Subcutaneous adipose tissue (tissue), 4 donors: ENCODE results near the gene ARL6IP5. TPM values are rescaled to one million over a fixed set of nuclear protein-coding genes. Genes with fewer than 3 reads are reported as not detected.

Experiments used
- total RNA-seq, 4 donors: library from RNA; depleted of rRNA; stranded (reverse); fragments of >200 nt; gene quantifications; one replicate each; pipeline ENCODE4 v1.1.0, GENCODE V29; 2016
- TF ChIP-seq, protein P1 (sequence below): fragments of 450-650 bp; IDR thresholded peaks from one replicate; pipeline ENCODE4 v1.5.1; 2016; ENCODE audit warnings: low read depth, mild to moderate bottlenecking, control low read depth, antibody characterized with exemption, moderate library complexity

Gene ARL6IP5
- total RNA-seq, 4 donors from 2014 or later = 162 to 329 (median 264) TPM

DNA sequence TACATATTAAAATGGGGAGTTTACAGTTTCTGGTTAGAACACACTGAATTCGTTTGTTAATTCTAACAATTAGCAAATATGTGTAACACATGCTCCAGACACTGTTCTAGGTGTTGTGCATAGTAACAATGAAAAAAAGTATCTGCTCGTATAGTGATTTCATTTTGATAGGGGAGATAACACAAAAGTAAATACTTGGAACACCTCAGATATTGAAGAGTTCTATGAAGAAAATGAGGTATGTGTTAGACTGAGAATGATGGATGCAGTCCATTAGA lies 25.9 kb upstream of the ARL6IP5 start:
- TF ChIP-seq, protein P1, sequence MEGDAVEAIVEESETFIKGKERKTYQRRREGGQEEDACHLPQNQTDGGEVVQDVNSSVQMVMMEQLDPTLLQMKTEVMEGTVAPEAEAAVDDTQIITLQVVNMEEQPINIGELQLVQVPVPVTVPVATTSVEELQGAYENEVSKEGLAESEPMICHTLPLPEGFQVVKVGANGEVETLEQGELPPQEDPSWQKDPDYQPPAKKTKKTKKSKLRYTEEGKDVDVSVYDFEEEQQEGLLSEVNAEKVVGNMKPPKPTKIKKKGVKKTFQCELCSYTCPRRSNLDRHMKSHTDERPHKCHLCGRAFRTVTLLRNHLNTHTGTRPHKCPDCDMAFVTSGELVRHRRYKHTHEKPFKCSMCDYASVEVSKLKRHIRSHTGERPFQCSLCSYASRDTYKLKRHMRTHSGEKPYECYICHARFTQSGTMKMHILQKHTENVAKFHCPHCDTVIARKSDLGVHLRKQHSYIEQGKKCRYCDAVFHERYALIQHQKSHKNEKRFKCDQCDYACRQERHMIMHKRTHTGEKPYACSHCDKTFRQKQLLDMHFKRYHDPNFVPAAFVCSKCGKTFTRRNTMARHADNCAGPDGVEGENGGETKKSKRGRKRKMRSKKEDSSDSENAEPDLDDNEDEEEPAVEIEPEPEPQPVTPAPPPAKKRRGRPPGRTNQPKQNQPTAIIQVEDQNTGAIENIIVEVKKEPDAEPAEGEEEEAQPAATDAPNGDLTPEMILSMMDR = no peak

DNA sequence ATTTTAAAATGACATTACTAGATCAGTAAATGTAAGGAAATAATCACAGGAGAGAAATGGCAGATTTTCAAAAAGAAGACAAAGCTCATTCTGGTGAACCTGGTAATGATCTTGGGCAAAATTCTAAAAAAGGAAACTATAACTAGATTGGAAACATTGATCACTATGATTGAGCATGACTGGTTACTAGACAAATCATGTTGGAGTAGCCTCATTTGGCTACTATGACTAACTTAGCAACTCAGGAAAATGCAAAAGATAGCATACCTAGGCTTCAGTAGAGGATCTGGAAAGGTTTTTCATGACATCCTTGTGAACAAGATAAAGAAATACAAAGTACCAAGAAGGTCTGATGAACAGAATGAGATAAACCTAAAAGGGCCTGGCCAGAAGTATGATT lies 25.0 kb upstream of the ARL6IP5 start:
- TF ChIP-seq, protein P1 = no peak

DNA sequence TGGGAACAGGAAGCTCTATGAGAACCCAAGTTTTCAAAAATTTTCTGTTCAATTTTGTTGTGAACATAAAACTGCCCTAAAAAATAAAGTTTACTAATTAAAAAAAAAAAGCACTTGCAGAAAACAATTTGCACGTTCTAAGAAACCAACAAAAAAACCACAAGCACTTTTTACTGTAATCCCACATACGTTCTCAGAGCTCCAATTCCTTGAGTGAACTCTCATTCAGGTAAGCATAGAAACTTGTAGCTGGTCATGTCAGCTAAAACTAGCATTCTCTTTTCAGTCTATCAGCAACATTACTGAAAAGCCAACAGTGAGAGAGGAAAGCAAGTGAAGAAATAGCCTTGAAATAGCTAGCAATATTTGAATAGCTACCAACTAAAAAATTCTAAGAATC lies 21.1 kb upstream of the ARL6IP5 start:
- TF ChIP-seq, protein P1 = no peak

DNA sequence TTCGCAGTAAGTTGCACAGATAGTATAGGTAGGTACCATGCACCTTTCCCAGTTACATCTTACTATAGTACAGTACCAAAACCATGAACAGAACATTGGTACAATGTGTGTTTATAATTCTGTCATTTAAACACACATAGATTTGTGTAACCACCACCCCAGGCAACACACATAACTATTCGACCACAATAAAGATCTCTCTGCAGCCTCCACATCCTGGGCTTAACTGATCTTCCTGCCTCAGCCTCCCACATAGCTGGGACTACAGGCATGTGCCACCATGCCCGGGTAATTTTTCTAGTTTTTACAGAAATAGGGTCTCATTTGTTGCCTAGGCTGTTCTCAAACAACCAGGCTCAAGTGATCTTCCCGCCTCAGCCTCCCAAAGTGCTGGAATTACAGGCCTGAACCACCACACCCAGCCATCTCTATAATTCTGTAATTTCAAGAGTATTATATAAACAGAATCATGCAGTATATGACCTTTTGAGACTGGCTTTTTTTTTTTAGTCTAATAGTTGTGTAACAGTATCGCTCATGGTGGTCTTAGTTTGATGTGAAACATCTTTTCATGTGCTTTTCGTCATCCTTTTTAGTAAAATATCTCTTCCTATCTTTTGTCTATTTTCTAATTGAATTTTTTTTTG lies 19.3 kb upstream of the ARL6IP5 start:
- TF ChIP-seq, protein P1 = no peak

DNA sequence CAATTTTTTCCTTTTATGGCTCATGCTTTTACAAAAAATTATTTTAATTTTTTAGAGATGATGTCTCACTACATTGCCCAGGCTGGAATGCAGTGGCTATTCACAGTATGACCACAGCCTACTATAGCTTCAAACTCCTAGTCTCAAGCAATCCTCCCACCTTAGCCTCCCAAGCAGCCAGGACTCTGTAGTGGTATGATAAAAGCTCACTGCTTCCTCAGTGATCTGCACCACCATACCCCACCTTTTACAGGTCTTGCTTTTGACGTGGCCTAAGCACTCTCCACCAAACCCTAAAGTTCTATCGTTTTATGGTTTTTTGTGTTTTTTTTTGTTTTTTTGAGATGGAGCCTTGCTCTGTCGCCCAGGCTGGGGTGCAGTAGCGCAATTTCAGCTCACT lies 18.6 kb upstream of the ARL6IP5 start:
- TF ChIP-seq, protein P1 = no peak

DNA sequence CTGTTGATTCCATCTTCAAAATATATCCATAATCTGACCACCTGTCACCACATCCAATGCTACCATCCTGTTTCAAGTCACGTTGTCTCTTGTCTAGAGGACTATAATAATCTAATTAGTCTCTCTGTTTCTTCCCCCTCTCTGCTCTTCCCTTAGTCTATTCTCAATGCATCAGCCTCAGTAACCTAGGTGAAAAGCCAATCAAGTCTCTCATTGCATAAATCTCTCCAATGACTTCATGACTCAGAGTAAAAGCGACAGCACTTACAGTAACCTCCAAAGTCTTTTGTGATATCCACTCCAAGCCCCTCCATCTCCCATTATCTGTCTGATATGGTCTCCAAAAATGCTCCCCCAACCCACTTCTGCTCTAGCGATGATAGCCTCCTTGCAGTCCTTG lies 11.8 kb upstream of the ARL6IP5 start:
- TF ChIP-seq, protein P1 = no peak

DNA sequence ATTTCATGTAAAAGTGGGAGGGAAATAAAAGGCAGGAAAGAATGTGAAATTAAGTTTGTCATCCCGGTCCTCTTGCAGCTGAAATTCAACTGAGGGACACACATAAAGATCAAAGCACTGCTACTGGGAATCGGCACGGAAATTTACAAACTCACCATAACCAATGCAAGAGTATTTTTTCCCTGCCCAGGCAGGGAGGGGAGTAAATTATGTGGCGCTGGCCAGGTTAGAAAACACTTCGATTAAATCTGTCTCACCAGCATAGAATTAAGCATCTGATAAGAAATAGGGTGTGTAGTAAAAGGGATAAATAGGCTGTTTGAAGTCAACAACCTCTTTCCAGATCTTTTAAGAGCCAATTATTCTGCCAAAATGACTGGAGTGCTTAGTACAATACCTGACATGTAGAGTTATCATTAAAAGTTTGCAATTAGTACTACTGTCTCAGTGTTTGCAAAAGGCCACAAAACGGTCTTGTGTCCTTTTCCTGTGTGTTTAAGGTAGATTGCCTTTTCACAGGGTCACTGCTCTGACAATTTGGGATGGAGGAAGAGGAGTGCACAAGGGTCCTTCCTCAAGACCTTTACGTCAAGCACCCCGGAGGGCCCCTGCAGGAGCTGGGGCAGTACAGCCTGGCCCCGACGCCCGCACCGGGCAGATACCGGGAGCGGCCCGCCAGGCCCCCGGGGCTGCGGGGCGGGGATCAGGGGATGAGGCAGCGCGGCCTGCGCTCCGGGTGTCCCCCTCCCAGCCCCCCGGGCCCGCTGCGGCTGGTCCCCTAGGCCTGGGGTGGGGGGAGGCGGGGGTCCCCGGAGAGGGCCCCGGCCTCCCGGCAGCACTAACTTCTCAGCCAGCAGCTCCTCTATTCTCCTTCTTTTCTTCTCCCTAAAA lies 5.2 kb upstream of the ARL6IP5 start:
- TF ChIP-seq, protein P1 = no peak
